ENCODE data around the gene PROX1. TPM values are rescaled to one million over a fixed set of nuclear protein-coding genes. Genes with fewer than 3 reads are reported as not detected.

Gene PROX1
- total and polyA plus RNA-seq, 2 of the 4 experiments (the other 2 are of a cell fraction), result under 0.01 to 0.02 TPM

DNA sequence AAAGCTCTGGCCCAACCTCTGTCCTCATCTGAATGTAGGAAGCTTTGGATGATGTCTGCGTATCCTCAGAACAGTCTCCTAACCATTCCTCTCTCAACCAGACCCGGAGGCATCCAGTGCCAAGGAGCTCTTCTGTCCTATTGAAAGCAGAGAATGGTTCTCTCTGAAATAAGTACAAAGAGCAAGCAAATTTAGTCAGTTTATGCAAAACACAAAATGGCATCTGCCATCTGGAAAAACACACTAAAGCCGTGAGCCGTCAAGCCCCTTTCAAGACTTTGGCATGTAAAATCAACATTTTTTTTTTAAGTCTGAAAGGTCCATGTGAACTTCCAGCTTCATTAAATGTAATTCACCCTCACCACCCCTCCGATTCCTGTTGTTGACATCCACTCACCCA is 21.7 kb upstream of the PROX1 start:
- intact Hi-C loops (cut with micrococcal nuclease) (no loop called here), dilution Hi-C loops (cut with HindIII; ENCODE audit: low sequenced_read_pairs, unreplicated experiment) (no loop called here), in situ Hi-C loops (cut with MboI; ENCODE audit: low sequenced_read_pairs) (no loop called here)
- H4K20me1 ChIP-seq (ENCODE audit: insufficient read depth, low read length), result no peaks in the 10 kb centered on the region
- no peaks in the 10 kb centered on the region for H3K9me1 ChIP-seq (ENCODE audit: insufficient read depth, low read length)
- no peak overlapping the region for H3K56ac ChIP-seq (ENCODE audit: extremely low read depth, insufficient read depth, low read length)
- no peaks in the 10 kb centered on the region for H3K27me3 ChIP-seq (ENCODE audit: control insufficient read depth, insufficient read depth, low read length)
- H3K36me3 ChIP-seq (ENCODE audit: control insufficient read depth, insufficient read depth, low read length), result no peaks in the 10 kb centered on the region
- no peak overlapping the region for H2BK15ac ChIP-seq (ENCODE audit: low read depth, low read length)
- no peak overlapping the region for H2BK5ac ChIP-seq (ENCODE audit: low read depth, low read length, poor library complexity, severe bottlenecking)
- H4K8ac ChIP-seq (ENCODE audit: low read depth in 2 of 2, low read length in 2 of 2), result no peak overlapping the region
- TF ChIP-seq, protein P1, sequence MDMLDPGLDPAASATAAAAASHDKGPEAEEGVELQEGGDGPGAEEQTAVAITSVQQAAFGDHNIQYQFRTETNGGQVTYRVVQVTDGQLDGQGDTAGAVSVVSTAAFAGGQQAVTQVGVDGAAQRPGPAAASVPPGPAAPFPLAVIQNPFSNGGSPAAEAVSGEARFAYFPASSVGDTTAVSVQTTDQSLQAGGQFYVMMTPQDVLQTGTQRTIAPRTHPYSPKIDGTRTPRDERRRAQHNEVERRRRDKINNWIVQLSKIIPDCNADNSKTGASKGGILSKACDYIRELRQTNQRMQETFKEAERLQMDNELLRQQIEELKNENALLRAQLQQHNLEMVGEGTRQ (IDR thresholded peaks at IDR 0.05; ENCODE audit: low read depth, low read length), result no peak
- TF ChIP-seq RFX5 (IDR thresholded peaks at IDR 0.05; ENCODE audit: low read depth, low read length), result no peak
- no peak for TF ChIP-seq MAZ (IDR thresholded peaks at IDR 0.05; ENCODE audit: borderline replicate concordance, low read depth, low read length)
- no peak for TF ChIP-seq BHLHE40 (IDR thresholded peaks at IDR 0.05; ENCODE audit: low read depth, low read length)
- TF ChIP-seq NFE2L2 (IDR thresholded peaks at IDR 0.05; ENCODE audit: low read depth, low read length), result no peak
- TF ChIP-seq CEBPB (IDR thresholded peaks at IDR 0.05; ENCODE audit: low read depth, low read length), result no peak
- no peak for TF ChIP-seq RAD21 (IDR thresholded peaks at IDR 0.05; ENCODE audit: low read length)
- TF ChIP-seq, protein P2, sequence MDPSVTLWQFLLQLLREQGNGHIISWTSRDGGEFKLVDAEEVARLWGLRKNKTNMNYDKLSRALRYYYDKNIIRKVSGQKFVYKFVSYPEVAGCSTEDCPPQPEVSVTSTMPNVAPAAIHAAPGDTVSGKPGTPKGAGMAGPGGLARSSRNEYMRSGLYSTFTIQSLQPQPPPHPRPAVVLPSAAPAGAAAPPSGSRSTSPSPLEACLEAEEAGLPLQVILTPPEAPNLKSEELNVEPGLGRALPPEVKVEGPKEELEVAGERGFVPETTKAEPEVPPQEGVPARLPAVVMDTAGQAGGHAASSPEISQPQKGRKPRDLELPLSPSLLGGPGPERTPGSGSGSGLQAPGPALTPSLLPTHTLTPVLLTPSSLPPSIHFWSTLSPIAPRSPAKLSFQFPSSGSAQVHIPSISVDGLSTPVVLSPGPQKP (IDR thresholded peaks at IDR 0.05; ENCODE audit: borderline replicate concordance, low read depth, low read length), result no peak
- TF ChIP-seq MXI1 (IDR thresholded peaks at IDR 0.05; ENCODE audit: borderline replicate concordance, low read depth, low read length), result no peak
- TF ChIP-seq, protein P3, sequence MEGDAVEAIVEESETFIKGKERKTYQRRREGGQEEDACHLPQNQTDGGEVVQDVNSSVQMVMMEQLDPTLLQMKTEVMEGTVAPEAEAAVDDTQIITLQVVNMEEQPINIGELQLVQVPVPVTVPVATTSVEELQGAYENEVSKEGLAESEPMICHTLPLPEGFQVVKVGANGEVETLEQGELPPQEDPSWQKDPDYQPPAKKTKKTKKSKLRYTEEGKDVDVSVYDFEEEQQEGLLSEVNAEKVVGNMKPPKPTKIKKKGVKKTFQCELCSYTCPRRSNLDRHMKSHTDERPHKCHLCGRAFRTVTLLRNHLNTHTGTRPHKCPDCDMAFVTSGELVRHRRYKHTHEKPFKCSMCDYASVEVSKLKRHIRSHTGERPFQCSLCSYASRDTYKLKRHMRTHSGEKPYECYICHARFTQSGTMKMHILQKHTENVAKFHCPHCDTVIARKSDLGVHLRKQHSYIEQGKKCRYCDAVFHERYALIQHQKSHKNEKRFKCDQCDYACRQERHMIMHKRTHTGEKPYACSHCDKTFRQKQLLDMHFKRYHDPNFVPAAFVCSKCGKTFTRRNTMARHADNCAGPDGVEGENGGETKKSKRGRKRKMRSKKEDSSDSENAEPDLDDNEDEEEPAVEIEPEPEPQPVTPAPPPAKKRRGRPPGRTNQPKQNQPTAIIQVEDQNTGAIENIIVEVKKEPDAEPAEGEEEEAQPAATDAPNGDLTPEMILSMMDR (conservative IDR thresholded peaks at IDR 0.05; ENCODE audit: low read depth, low read length), result no peak
- no peak for TF ChIP-seq FOS (IDR thresholded peaks at IDR 0.05; ENCODE audit: low read depth, low read length)
- TF ChIP-seq POLR2A (IDR thresholded peaks at IDR 0.05; ENCODE audit: low read depth, low read length), result no peak
- TF ChIP-seq SMC3 (IDR thresholded peaks at IDR 0.05; ENCODE audit: low read depth, low read length), result no peak
- TF ChIP-seq RCOR1 (IDR thresholded peaks at IDR 0.05; ENCODE audit: insufficient replicate concordance, low read length), result no peak
- TF ChIP-seq CHD1 (IDR thresholded peaks at IDR 0.05; ENCODE audit: low read depth, low read length), result no peak
- no peak for TF ChIP-seq MAFK (IDR thresholded peaks at IDR 0.05; ENCODE audit: low read depth, low read length)
- no peak overlapping the region for H3K18ac ChIP-seq (ENCODE audit: low read depth, low read length)
- H2BK120ac ChIP-seq (ENCODE audit: low read depth, low read length), result no peak overlapping the region
- no peaks in the 10 kb centered on the region for H3K79me1 ChIP-seq (ENCODE audit: low read depth in 1 of 2, low read length in 2 of 2)
- no TSS peak for BruUV-seq (replicated peaks)
- no peak overlapping the region for H3K27ac ChIP-seq (ENCODE audit: insufficient read depth, low read length)
- ChIA-PET POLR2A (ENCODE audit: unreplicated experiment) (no interaction called here), CTCF (no interaction called here)
- H2AK5ac ChIP-seq (ENCODE audit: low read depth, low read length), result no peak overlapping the region
- no peak overlapping the region for H3K4me3 ChIP-seq (ENCODE audit: insufficient read depth, low read depth, low read length)
- no peaks in the 10 kb centered on the region for H3K9me3 ChIP-seq (ENCODE audit: control insufficient read depth, insufficient read depth, low read length)
- H2AFZ ChIP-seq (replicated peaks; ENCODE audit: low read length, poor library complexity), result no peak overlapping the region
- ATAC-seq (ENCODE audit: low read depth) (no peak), DNase-seq (no peak)
- H3K4ac ChIP-seq (ENCODE audit: low read depth, low read length), result no peak overlapping the region
- H2BK20ac ChIP-seq (ENCODE audit: low read depth, low read length), result no peak overlapping the region
- no peak overlapping the region for H4K91ac ChIP-seq (ENCODE audit: insufficient read depth, low read depth, low read length)
- H3K9ac ChIP-seq (ENCODE audit: low read depth, low read length), result no peak overlapping the region
- no peak overlapping the region for H3K23ac ChIP-seq (ENCODE audit: low read depth, low read length)
- H2AK9ac ChIP-seq (replicated peaks; ENCODE audit: low read depth, low read length, poor library complexity), result no peak overlapping the region
- no CpG with 5 or more reads among the region's 5 CpGs for WGBS, 2 experiments (ENCODE audit: extremely low coverage in 2 of 2, insufficient read length in 1 of 2)
- no peaks in the 10 kb centered on the region for H3K4me1 ChIP-seq (ENCODE audit: control insufficient read depth, insufficient read depth, low read length)
- H3K4me2 ChIP-seq (ENCODE audit: low read depth, low read length), result no peak overlapping the region
- H4K5ac ChIP-seq (ENCODE audit: low read depth, low read length), result no peak overlapping the region
- H3K14ac ChIP-seq (replicated peaks; ENCODE audit: low read depth, low read length), result no peak overlapping the region

All from IMR-90 (cell line).